NB4 (cell line): Measurements from ENCODE around the gene BMPR1B.

Experiments used
- CTCF ChIP-seq: IDR thresholded peaks from one replicate; pipeline ENCODE4 v1.5.1; 2012; ENCODE audit warnings: low read depth, low read length
- MAX ChIP-seq: IDR thresholded peaks from 2 replicates; pipeline ENCODE4 v1.6.1; 2011; ENCODE audit warnings: low read depth, low read length

GRCh38 chr4:95073646-95074045 is 315.9 kb downstream of the BMPR1B start:
- no peak for TF ChIP-seq CTCF
- TF ChIP-seq MAX: no peak
